Ascending aorta (tissue), 2 donors: ENCODE measurements around the gene FHIT. TPM values are rescaled to one million over a fixed set of nuclear protein-coding genes. Genes with fewer than 3 reads are reported as not detected.
"Not testable (repeated sequence)": the region's sequence is repeated elsewhere in the genome, so short reads cannot be mapped to it uniquely, and the experiment has no call there.

Experiments used
- DNase-seq, 2 donors: peaks; one replicate each; pipeline ENCODE4 v3.0.0-alpha.2; 2019; ENCODE audit warnings: low spot score in 2 of 2
- H3K27ac ChIP-seq, 2 donors: fragments of 200-600 bp; sonication (generic); one replicate each; pipeline ENCODE4 v1.5.1; 2016 to 2017; ENCODE audit warnings: mild to moderate bottlenecking in 1 of 2
- H3K27me3 ChIP-seq: fragments of 200-600 bp; sonication (generic); one replicate; pipeline ENCODE4 v1.5.1; 2017
- H3K36me3 ChIP-seq, 2 donors: fragments of 200-600 bp; sonication (generic); one replicate each; pipeline ENCODE4 v1.5.1; 2016
- H3K4me1 ChIP-seq, 2 donors: fragments of 200-600 bp; sonication (generic); one replicate each; pipeline ENCODE4 v1.5.1; 2016 to 2017; ENCODE audit warnings: mild to moderate bottlenecking in 1 of 2
- H3K4me3 ChIP-seq, 2 donors: fragments of 200-600 bp; sonication (generic); one replicate each; pipeline ENCODE4 v1.5.1; 2016 to 2017; ENCODE audit warnings: mild to moderate bottlenecking in 1 of 2
- H3K9me3 ChIP-seq, 2 donors: fragments of 200-600 bp; sonication (generic); one replicate each; pipeline ENCODE4 v1.5.1; 2016
- CTCF ChIP-seq, 3 experiments: fragments of 200-600 bp in 2 of 3; fragments of 450-650 bp in 1 of 3; sonication (generic) in 2 of 3; IDR thresholded peaks; one replicate each; pipeline ENCODE4 v1.5.1; 2016 to 2019; ENCODE audit warnings: antibody characterized with exemption in 3 of 3, mild to moderate bottlenecking in 1 of 3, moderate library complexity in 1 of 3
- intact Hi-C: fragments of 100-400 bp; cut with DNase I; formaldehyde crosslinking; loops from one replicate; pipeline ENCODE4 v1.15.1; 2023
- total RNA-seq: library from RNA; depleted of rRNA; stranded (reverse); fragments of >200 nt; gene quantifications from one replicate; pipeline ENCODE4 v1.1.0, GENCODE V29; 2016

Gene FHIT
- total RNA-seq, 1 donor from 2014 or later: 0.21 TPM

- no peak for TF ChIP-seq CTCF (IDR thresholded peaks at IDR 0.05)
- Histone ChIP-seq H3K27me3 (no peaks in the 10 kb centered on the region), H3K36me3 (no peaks in the 10 kb centered on the region), H3K4me1 (no peaks in the 10 kb centered on the region), H3K9me3 (peaks cover 0 to 4% of the 10 kb centered on the region in 2 donors), H3K4me3 (no peak overlapping the region), H3K27ac (no peak overlapping the region)
- no peak for DNase-seq
- intact Hi-C loops: no loop called here
Measured at GRCh38 chr3:61221759-61222362, 29.4 kb downstream of the FHIT start.

- no peak for TF ChIP-seq CTCF (IDR thresholded peaks at IDR 0.05)
- Histone ChIP-seq H3K36me3 (no peaks in the 10 kb centered on the region), H3K9me3 (peaks cover 0 to 4% of the 10 kb centered on the region in 2 donors), H3K27me3 (no peaks in the 10 kb centered on the region), H3K27ac (no peak overlapping the region), H3K4me3 (no peak overlapping the region), H3K4me1 (no peaks in the 10 kb centered on the region)
- no peak for DNase-seq
- intact Hi-C loops: no loop called here
Measured at GRCh38 chr3:61218504-61218903, 32.7 kb downstream of the FHIT start.

- H3K27ac ChIP-seq, H3K27me3 ChIP-seq, DNase-seq, intact Hi-C loops, H3K4me1 ChIP-seq, H3K4me3 ChIP-seq, H3K36me3 ChIP-seq, H3K9me3 ChIP-seq: not testable (repeated sequence)
Measured at GRCh38 chr3:61216171-61216570, 35.1 kb downstream of the FHIT start.

GRCh38 chr3:61202086-61202485, 49.2 kb downstream of the FHIT start:
- Histone ChIP-seq H3K4me1 (no peaks in the 10 kb centered on the region), H3K4me3 (no peak overlapping the region), H3K27ac (no peak overlapping the region), H3K9me3 (no peaks in the 10 kb centered on the region), H3K27me3 (no peaks in the 10 kb centered on the region), H3K36me3 (no peaks in the 10 kb centered on the region)
- intact Hi-C loops: no loop called here
- DNase-seq: no peak
- no peak for TF ChIP-seq CTCF (IDR thresholded peaks at IDR 0.05)

- Histone ChIP-seq H3K9me3 (no peaks in the 10 kb centered on the region), H3K4me1 (no peaks in the 10 kb centered on the region), H3K27ac (no peak overlapping the region), H3K4me3 (no peak overlapping the region), H3K36me3 (no peaks in the 10 kb centered on the region), H3K27me3 (no peaks in the 10 kb centered on the region)
- TF ChIP-seq CTCF (IDR thresholded peaks at IDR 0.05): no peak
- DNase-seq: no peak
- intact Hi-C loops: no loop called here
Measured at GRCh38 chr3:61201071-61201470, 50.2 kb downstream of the FHIT start.

- H3K4me1 ChIP-seq: no peaks in the 10 kb centered on the region
- H3K9me3 ChIP-seq: no peaks in the 10 kb centered on the region
- H3K27me3 ChIP-seq: no peaks in the 10 kb centered on the region
- no peaks in the 10 kb centered on the region for H3K36me3 ChIP-seq
- H3K4me3 ChIP-seq: no peak overlapping the region
- intact Hi-C loops: no loop called here
- H3K27ac ChIP-seq: no peak overlapping the region
- TF ChIP-seq CTCF (IDR thresholded peaks at IDR 0.05): no peak
- DNase-seq: no peak
Measured at GRCh38 chr3:61200270-61200669, 51.0 kb downstream of the FHIT start.
